Endothelial cell of umbilical vein (primary cell): ENCODE results near the gene USP49. TPM values are rescaled to one million over a fixed set of nuclear protein-coding genes. Genes with fewer than 3 reads are reported as not detected.

ENCODE experiments used
- BruUV-seq: library from RNA; stranded (reverse); fragments of 400-500 nt; replicated peaks from 2 replicates; lab custom pipeline; 2021; lab: Mats Ljungman, UMichigan
- CTCF ChIA-PET: fragments of 300-600, 350-600 bp; sonication (Branson Sonifier 250); formaldehyde crosslinking; loops from one replicate; lab custom pipeline; 2021; ENCODE audit warnings: antibody characterized with exemption, inconsistent platforms; lab: Charles Lee
- POLR2A ChIA-PET: fragments of 300-600, 350-600 bp; sonication (Branson Sonifier 250); formaldehyde crosslinking; loops from one replicate; lab custom pipeline; 2021; ENCODE audit warnings: antibody characterized with exemption, inconsistent platforms; lab: Charles Lee
- DNase-seq: peaks from one replicate; pipeline ENCODE4 v3.0.0-alpha.2; 2011; ENCODE audit warnings: low read depth, low spot score
- FAIRE-seq: peaks from 2 replicates; lab custom pipeline; 2011; peaks lifted over from hg19 to GRCh38; lab: Jason Lieb, UNC
- H2AFZ ChIP-seq: 2 replicates; pipeline ENCODE4 v1.6.0; 2012; ENCODE audit warnings: low read depth, low read length, control low read depth, inconsistent platforms
- H3K27ac ChIP-seq: 2 replicates; pipeline ENCODE4 v1.5.1; 2011; ENCODE audit warnings: low read depth, mild to moderate bottlenecking, control low read depth, low read length, moderate library complexity; ENCODE audit not compliant: insufficient read depth
- H3K27me3 ChIP-seq, 2 experiments: 2 replicates each; pipeline versions ENCODE4 v1.6.0 to v1.6.1; 2011; ENCODE audit warnings: low read length in 2 of 2, mixed read lengths in 1 of 2; ENCODE audit not compliant: control insufficient read depth in 2 of 2, insufficient read depth in 2 of 2
- H3K36me3 ChIP-seq, 2 experiments: 2 replicates in 1 of 2; 3 replicates in 1 of 2; pipeline ENCODE4 v1.5.1; 2011; ENCODE audit warnings: low read length in 2 of 2, mild to moderate bottlenecking in 1 of 2, moderate library complexity in 1 of 2; ENCODE audit not compliant: control insufficient read depth in 2 of 2, insufficient read depth in 2 of 2; ENCODE audit errors: extremely low read depth in 1 of 2
- H3K4me1 ChIP-seq: 3 replicates; pipeline ENCODE4 v1.5.1; 2011; ENCODE audit warnings: mild to moderate bottlenecking, low read length; ENCODE audit not compliant: control insufficient read depth, insufficient read depth; ENCODE audit errors: extremely low read depth
- H3K4me2 ChIP-seq: 2 replicates; pipeline ENCODE4 v1.6.1; 2011; ENCODE audit warnings: low read length, control low read depth, mixed read lengths; ENCODE audit not compliant: insufficient read depth
- H3K4me3 ChIP-seq, 3 experiments: fragments of 200-600 bp in 1 of 3; sonication (generic), shearing (Covaris generic) in 1 of 3; replicated peaks in 1 of 3; 2 replicates each; pipeline ENCODE4 v1.5.1; 2011 to 2016; ENCODE audit warnings: control low read depth in 3 of 3, low read length in 3 of 3, mild to moderate bottlenecking in 2 of 3, inconsistent platforms in 1 of 3, low read depth in 1 of 3, moderate library complexity in 1 of 3; ENCODE audit not compliant: insufficient read depth in 1 of 3
- H3K79me2 ChIP-seq: 2 replicates; pipeline ENCODE4 v1.6.0; 2012; ENCODE audit warnings: low read length, inconsistent platforms; ENCODE audit not compliant: control insufficient read depth, insufficient read depth
- H3K9ac ChIP-seq: replicated peaks from 2 replicates; pipeline ENCODE3; 2011; ENCODE audit warnings: low read length, control low read depth; ENCODE audit not compliant: insufficient read depth; ENCODE audit errors: extremely low read depth
- H3K9me1 ChIP-seq: replicated peaks from 3 replicates; pipeline ENCODE4 v1.6.0; 2011; ENCODE audit warnings: mild to moderate bottlenecking, low read length; ENCODE audit not compliant: control insufficient read depth, insufficient read depth; ENCODE audit errors: extremely low read depth
- H3K9me3 ChIP-seq: replicated peaks from 2 replicates; pipeline ENCODE4 v1.5.1; 2012; ENCODE audit warnings: low read length, inconsistent platforms; ENCODE audit not compliant: control insufficient read depth, insufficient read depth
- H4K20me1 ChIP-seq: replicated peaks from 2 replicates; pipeline ENCODE3; 2011; ENCODE audit warnings: mild to moderate bottlenecking, low read length; ENCODE audit not compliant: control insufficient read depth, insufficient read depth; ENCODE audit errors: extremely low read depth
- FOS ChIP-seq: IDR thresholded peaks from 2 replicates; pipeline ENCODE4 v1.6.1; 2011; ENCODE audit warnings: mild to moderate bottlenecking, low read length, moderate library complexity, borderline replicate concordance; ENCODE audit not compliant: insufficient read depth
- JUN ChIP-seq: IDR thresholded peaks from 2 replicates; pipeline ENCODE4 v1.6.1; 2011; ENCODE audit warnings: borderline replicate concordance, low read depth; ENCODE audit not compliant: insufficient read length, insufficient read depth
- MAX ChIP-seq: IDR thresholded peaks from 2 replicates; pipeline ENCODE4 v1.6.1; 2011; ENCODE audit not compliant: insufficient read depth, insufficient read length
- MYC ChIP-seq: IDR thresholded peaks from one replicate; pipeline ENCODE4 v1.6.1; 2011; ENCODE audit warnings: mild to moderate bottlenecking, low read depth, low read length
- POLR2A ChIP-seq: IDR thresholded peaks from 2 replicates; pipeline ENCODE4 v1.6.1; 2012; ENCODE audit warnings: low read depth, mild to moderate bottlenecking, control low read depth, low read length
- POLR2AphosphoS5 ChIP-seq: IDR thresholded peaks from 2 replicates; pipeline ENCODE4 v1.6.1; 2012; ENCODE audit warnings: low read depth, mild to moderate bottlenecking, control low read depth, low read length, moderate library complexity; ENCODE audit not compliant: insufficient read depth
- dilution Hi-C: fragments of 300-500 bp; cut with MboI; formaldehyde crosslinking; loops from one replicate; pipeline ENCODE4 v1.15.0; 2019; ENCODE audit warnings: low sequenced_read_pairs; ENCODE audit not compliant: extremely low pct_ligation_motif_present
- intact Hi-C: fragments of 100-400 bp; cut with micrococcal nuclease; formaldehyde crosslinking; loops from one replicate; pipeline ENCODE4 v1.10.0; 2022
- polyA plus RNA-seq, 4 experiments: library from polyadenylated mRNA; depleted of rRNA in 3 of 4; stranded (reverse) in 3 of 4; unstranded in 1 of 4; fragments of >200 nt; gene quantifications; 2 replicates each; pipeline versions ENCODE4 v1.2.1 to v1.2.3, GENCODE V29; 2011 to 2012; ENCODE audit warnings: missing spikeins in 1 of 4
- total RNA-seq: library from RNA; stranded (reverse); gene quantifications from 2 replicates; pipeline ENCODE4 v1.2.3, GENCODE V29; 2021

Gene USP49
- total and polyA plus RNA-seq, 2 donors (not counting 3 experiments of a cell fraction or from before 2014, with no cell fraction given) = 2.4 to 4.1 TPM

- H3K4me1 ChIP-seq = peaks cover 14% of the 10 kb centered on the region
- H3K4me3 ChIP-seq = peak overlapping the region in 1 of 3 experiments; percentile 8
- DNase-seq = peak; percentile 95
- TF ChIP-seq FOS (peak; percentile 74), MYC (no peak), POLR2AphosphoS5 (no peak), MAX (no peak), JUN (peak; percentile 37), POLR2A (peak; percentile 25)
- no peaks in the 10 kb centered on the region for H3K27me3 ChIP-seq
- no peaks in the 10 kb centered on the region for H4K20me1 ChIP-seq
- CTCF ChIA-PET = interaction anchor here (0.5 to 2.5 kb wide), 8 partner anchors 11 to 220 kb away, joined by 3 to 8 read pairs (median 4); partner anchors contain the start of genes BYSL, MED20 and TOMM6
- H3K27ac ChIP-seq = peak overlapping the region; percentile 6
- no TSS peak for BruUV-seq
- H3K9ac ChIP-seq = no peak overlapping the region
- no peaks in the 10 kb centered on the region for H3K79me2 ChIP-seq
- peak overlapping the region; percentile 83 for H3K4me2 ChIP-seq
- no peaks in the 10 kb centered on the region for H3K9me3 ChIP-seq
- H2AFZ ChIP-seq = peak overlapping the region; percentile 20
- POLR2A ChIA-PET = no interaction called here
- intact Hi-C loops (loop anchor here (1.0 kb wide), 1 partner anchor 38 kb away; the partner anchor contains the start of gene TOMM6), dilution Hi-C loops (no loop called here)
- peak; percentile 94 for FAIRE-seq
- no peaks in the 10 kb centered on the region for H3K36me3 ChIP-seq
- H3K9me1 ChIP-seq = no peaks in the 10 kb centered on the region
Measured at GRCh38 chr6:41824571-41825569, 70.3 kb downstream of the USP49 start.
